ENCODE data around the gene FAM20C.

- no peak for TF ChIP-seq CTCF (IDR thresholded peaks at IDR 0.05)
- TF ChIP-seq POLR2A (IDR thresholded peaks at IDR 0.05), result no peak
- no peak for TF ChIP-seq POLR2AphosphoS5 (IDR thresholded peaks at IDR 0.05)
- no peak for TF ChIP-seq EP300 (IDR thresholded peaks at IDR 0.05)
Measured at GRCh38 chr7:294440-295154, 102.2 kb downstream of the FAM20C start.

All from upper lobe of left lung (tissue), 4 donors.